Neuronal stem cell (in vitro differentiated cells): ENCODE measurements around the gene MYCBPAP.

ENCODE experiments used
- DNase-seq: peaks from one replicate; pipeline ENCODE4 v3.0.0-alpha.2; 2013; ENCODE audit warnings: low spot score
- H2AFZ ChIP-seq: one replicate; pipeline ENCODE4 v1.6.1; 2013; ENCODE audit warnings: mild to moderate bottlenecking, low read length, inconsistent platforms
- H2AK5ac ChIP-seq: 2 replicates; pipeline ENCODE4 v1.6.1; 2013; ENCODE audit warnings: low read depth, mild to moderate bottlenecking, inconsistent platforms, low read length, moderate library complexity, mixed read lengths
- H2BK120ac ChIP-seq: 2 replicates; pipeline ENCODE4 v1.6.1; 2013; ENCODE audit warnings: low read depth, mild to moderate bottlenecking, inconsistent platforms, low read length, moderate library complexity, mixed read lengths
- H2BK12ac ChIP-seq: one replicate; pipeline ENCODE4 v1.6.1; 2013; ENCODE audit warnings: low read length, inconsistent platforms
- H2BK15ac ChIP-seq: 2 replicates; pipeline ENCODE4 v1.6.1; 2013; ENCODE audit warnings: mild to moderate bottlenecking, low read length, inconsistent platforms, mixed read lengths
- H2BK5ac ChIP-seq: one replicate; pipeline ENCODE4 v1.6.1; 2013; ENCODE audit warnings: inconsistent platforms, mild to moderate bottlenecking, low read length, moderate library complexity
- H3K14ac ChIP-seq: one replicate; pipeline ENCODE4 v1.6.1; 2013; ENCODE audit warnings: low read length, inconsistent platforms
- H3K18ac ChIP-seq: 2 replicates; pipeline ENCODE4 v1.6.1; 2013; ENCODE audit warnings: low read length, inconsistent platforms
- H3K23ac ChIP-seq: 2 replicates; pipeline ENCODE4 v1.6.1; 2013; ENCODE audit warnings: low read depth, mild to moderate bottlenecking, mixed read lengths, low read length, inconsistent platforms; ENCODE audit not compliant: poor library complexity
- H3K27ac ChIP-seq: replicated peaks from 3 replicates; pipeline ENCODE4 v1.5.1; 2013; ENCODE audit warnings: low read length, inconsistent platforms
- H3K27me3 ChIP-seq, 3 experiments: 2 replicates each; pipeline ENCODE4 v1.6.1; 2013; ENCODE audit warnings: low read length in 3 of 3, mild to moderate bottlenecking in 2 of 3, inconsistent platforms in 1 of 3, low read depth in 1 of 3, mixed read lengths in 1 of 3, moderate library complexity in 1 of 3; ENCODE audit not compliant: control insufficient read depth in 3 of 3, insufficient read depth in 3 of 3
- H3K36me3 ChIP-seq, 2 donors: replicated peaks in 1 of 2; 2 replicates each; pipeline ENCODE4 v1.6.1; 2013; ENCODE audit warnings: low read length in 2 of 2; ENCODE audit not compliant: control insufficient read depth in 2 of 2, insufficient read depth in 2 of 2
- H3K4ac ChIP-seq: 2 replicates; pipeline ENCODE4 v1.6.1; 2013; ENCODE audit warnings: inconsistent platforms, mild to moderate bottlenecking, low read length, moderate library complexity
- H3K4me1 ChIP-seq, 2 donors: 1 replicate in 1 of 2; 2 replicates in 1 of 2; pipeline ENCODE4 v1.6.1; 2013; ENCODE audit warnings: low read length in 2 of 2, low read depth in 1 of 2; ENCODE audit not compliant: control insufficient read depth in 2 of 2, insufficient read depth in 1 of 2
- H3K4me2 ChIP-seq: one replicate; pipeline ENCODE4 v1.6.1; 2013; ENCODE audit warnings: mild to moderate bottlenecking, low read length, inconsistent platforms; ENCODE audit not compliant: insufficient read depth, poor library complexity, severe bottlenecking
- H3K4me3 ChIP-seq, 2 donors: 2 replicates each; pipeline ENCODE4 v1.5.1; 2013; ENCODE audit warnings: low read length in 2 of 2, mild to moderate bottlenecking in 2 of 2, inconsistent platforms in 1 of 2, moderate library complexity in 1 of 2
- H3K79me1 ChIP-seq: one replicate; pipeline ENCODE4 v1.6.1; 2013; ENCODE audit warnings: low read depth, mild to moderate bottlenecking, inconsistent platforms, low read length, moderate library complexity
- H3K9ac ChIP-seq: one replicate; pipeline ENCODE4 v1.6.1; 2013; ENCODE audit warnings: mild to moderate bottlenecking, low read depth, low read length, inconsistent platforms; ENCODE audit not compliant: poor library complexity
- H3K9me3 ChIP-seq, 2 donors: replicated peaks in 1 of 2; 2 replicates each; pipeline versions ENCODE3 to v1.6.1; 2013; ENCODE audit warnings: low read length in 2 of 2, mild to moderate bottlenecking in 2 of 2, inconsistent platforms in 1 of 2, low read depth in 1 of 2, mixed read lengths in 1 of 2, moderate library complexity in 1 of 2; ENCODE audit not compliant: control insufficient read depth in 2 of 2, insufficient read depth in 1 of 2
- H4K8ac ChIP-seq: one replicate; pipeline ENCODE4 v1.6.1; 2013; ENCODE audit warnings: low read depth, mild to moderate bottlenecking, inconsistent platforms, low read length, moderate library complexity
- H4K91ac ChIP-seq: one replicate; pipeline ENCODE4 v1.6.1; 2013; ENCODE audit warnings: low read length, low read depth, mild to moderate bottlenecking, inconsistent platforms; ENCODE audit not compliant: poor library complexity
- WGBS, 2 donors: extraction: QIAGEN DNeasy Blood & Tissue Kit; methylation state at CpG; one replicate each; pipeline ENCODE4 v1.1.7; 2013; ENCODE audit warnings: missing lambda C conversion rate in 2 of 2, mixed read lengths in 1 of 2; ENCODE audit not compliant: insufficient read length in 2 of 2, insufficient replicate concordance in 1 of 2; ENCODE audit errors: extremely low coverage in 2 of 2; 5-methylcytosine and 5-hydroxymethylcytosine counted together

Gene MYCBPAP

GRCh38 chr17:50469208-50469605 lies 39.0 kb upstream of the MYCBPAP start:
- Histone ChIP-seq H3K4me2 (peak overlapping the region; percentile 69), H4K91ac (no peak overlapping the region), H2AFZ (peak overlapping the region; percentile 78), H2AK5ac (peak overlapping the region; percentile 46), H3K4me1 (peaks cover 0 to 8% of the 10 kb centered on the region in 2 donors), H3K4ac (no peak overlapping the region), H3K36me3 (no peaks in the 10 kb centered on the region), H2BK15ac (no peak overlapping the region), H3K27ac (no peak overlapping the region), H3K9me3 (peaks cover 6 to 8% of the 10 kb centered on the region in 2 donors), H3K14ac (peak overlapping the region; percentile 56), H3K79me1 (no peaks in the 10 kb centered on the region), H3K18ac (peak overlapping the region; percentile 94), H3K4me3 (peak overlapping the region in 1 of 2 donors; percentile 67), H2BK12ac (no peak overlapping the region), H2BK120ac (no peak overlapping the region), H3K9ac (peak overlapping the region; percentile 81), H2BK5ac (peak overlapping the region; percentile 5), H4K8ac (peak overlapping the region; percentile 17), H3K23ac (peak overlapping the region; percentile 65), H3K27me3 (peaks cover 16 to 75% (median 53%) of the 10 kb centered on the region in 3 experiments)
- WGBS, 2 donors = no CpG with 5 or more reads among the region's 37 CpGs
- no peak for DNase-seq

GRCh38 chr17:50469671-50470305 lies 38.5 kb upstream of the MYCBPAP start:
- no peak overlapping the region for H3K4ac ChIP-seq
- no peak overlapping the region for H2BK5ac ChIP-seq
- H3K4me3 ChIP-seq = no peak overlapping the region
- H2BK12ac ChIP-seq = no peak overlapping the region
- H3K4me2 ChIP-seq = peak overlapping the region; percentile 69
- WGBS, 2 donors = no CpG with 5 or more reads among the region's 19 CpGs
- H4K8ac ChIP-seq = peak overlapping the region; percentile 17
- peaks cover 6 to 8% of the 10 kb centered on the region in 2 donors for H3K9me3 ChIP-seq
- peak overlapping the region; percentile 56 for H3K14ac ChIP-seq
- H2AFZ ChIP-seq = no peak overlapping the region
- H3K9ac ChIP-seq = no peak overlapping the region
- no peak overlapping the region for H2BK120ac ChIP-seq
- H3K36me3 ChIP-seq = no peaks in the 10 kb centered on the region
- H3K27ac ChIP-seq = no peak overlapping the region
- no peak overlapping the region for H4K91ac ChIP-seq
- peaks cover 16 to 81% (median 53%) of the 10 kb centered on the region in 3 experiments for H3K27me3 ChIP-seq
- H3K18ac ChIP-seq = peak overlapping the region; percentile 80
- H2BK15ac ChIP-seq = no peak overlapping the region
- no peak overlapping the region for H3K23ac ChIP-seq
- H3K79me1 ChIP-seq = no peaks in the 10 kb centered on the region
- DNase-seq = no peak
- peaks cover 0 to 8% of the 10 kb centered on the region in 2 donors for H3K4me1 ChIP-seq
- no peak overlapping the region for H2AK5ac ChIP-seq

GRCh38 chr17:50470426-50470825 lies 37.8 kb upstream of the MYCBPAP start:
- no peak overlapping the region for H3K9ac ChIP-seq
- H2AFZ ChIP-seq = no peak overlapping the region
- H3K79me1 ChIP-seq = no peaks in the 10 kb centered on the region
- no peak for DNase-seq
- H3K23ac ChIP-seq = peak overlapping the region; percentile 47
- peaks cover 6 to 8% of the 10 kb centered on the region in 2 donors for H3K9me3 ChIP-seq
- H3K4me1 ChIP-seq = peaks cover 0 to 8% of the 10 kb centered on the region in 2 donors
- no peak overlapping the region for H3K18ac ChIP-seq
- H4K91ac ChIP-seq = no peak overlapping the region
- H3K27ac ChIP-seq = no peak overlapping the region
- H2BK5ac ChIP-seq = no peak overlapping the region
- H3K4ac ChIP-seq = no peak overlapping the region
- no peak overlapping the region for H2BK120ac ChIP-seq
- H2AK5ac ChIP-seq = no peak overlapping the region
- no peak overlapping the region for H4K8ac ChIP-seq
- no peaks in the 10 kb centered on the region for H3K36me3 ChIP-seq
- no peak overlapping the region for H3K4me2 ChIP-seq
- H2BK12ac ChIP-seq = no peak overlapping the region
- peaks cover 16 to 88% (median 53%) of the 10 kb centered on the region in 3 experiments for H3K27me3 ChIP-seq
- no CpG with 5 or more reads among the region's 6 CpGs for WGBS, 2 donors
- H3K14ac ChIP-seq = no peak overlapping the region
- no peak overlapping the region for H3K4me3 ChIP-seq
- H2BK15ac ChIP-seq = no peak overlapping the region

- Histone ChIP-seq H3K79me1 (no peaks in the 10 kb centered on the region), H2BK15ac (no peak overlapping the region), H2AFZ (no peak overlapping the region), H3K9me3 (peaks cover 4 to 8% of the 10 kb centered on the region in 2 donors), H3K18ac (peak overlapping the region; percentile 79), H3K9ac (no peak overlapping the region), H3K4ac (peak overlapping the region; percentile 81), H3K4me1 (peaks cover 0 to 8% of the 10 kb centered on the region in 2 donors), H3K27me3 (peaks cover 16 to 93% (median 54%) of the 10 kb centered on the region in 3 experiments), H4K8ac (no peak overlapping the region), H3K23ac (peak overlapping the region; percentile 60), H3K36me3 (no peaks in the 10 kb centered on the region), H3K4me2 (no peak overlapping the region), H2AK5ac (peak overlapping the region; percentile 74), H3K4me3 (no peak overlapping the region), H3K27ac (no peak overlapping the region), H2BK120ac (no peak overlapping the region), H3K14ac (no peak overlapping the region), H4K91ac (no peak overlapping the region), H2BK5ac (no peak overlapping the region), H2BK12ac (peak overlapping the region; percentile 7)
- DNase-seq = no peak
- no CpG with 5 or more reads among the region's 22 CpGs for WGBS, 2 donors
Observed at GRCh38 chr17:50471009-50471905, 37.0 kb upstream of the MYCBPAP start.
